Loucy (cell line): ENCODE data around the gene PDS5A.

Experiments
- H2AFZ ChIP-seq: fragments of 200-600 bp; sonication (generic); 2 replicates; pipeline ENCODE4 v1.6.0; 2016; ENCODE audit warnings: antibody characterized with exemption, mild to moderate bottlenecking, low read length, moderate library complexity
- H3F3A ChIP-seq: fragments of 200-600 bp; 2 replicates; pipeline ENCODE4 v1.6.0; 2016; ENCODE audit warnings: antibody characterized with exemption, low read depth, mild to moderate bottlenecking
- H3K27me3 ChIP-seq: fragments of 200-600 bp; sonication (generic); 2 replicates; pipeline ENCODE4 v1.6.1; 2014; ENCODE audit warnings: low read length, mild to moderate bottlenecking; ENCODE audit not compliant: insufficient read depth, poor library complexity, severe bottlenecking
- H3K36me3 ChIP-seq: fragments of 200-600 bp; sonication (generic); 2 replicates; pipeline ENCODE4 v1.6.1; 2016; ENCODE audit warnings: low read length; ENCODE audit not compliant: insufficient read depth
- H3K4me1 ChIP-seq: fragments of 200-600 bp; sonication (generic); 2 replicates; pipeline ENCODE4 v1.5.1; 2014; ENCODE audit warnings: low read length, mild to moderate bottlenecking; ENCODE audit not compliant: insufficient read depth, poor library complexity, severe bottlenecking
- H3K4me2 ChIP-seq: fragments of 200-600 bp; sonication (generic); 2 replicates; pipeline ENCODE4 v1.6.0; 2014; ENCODE audit warnings: antibody characterized with exemption, low read length, low read depth, mild to moderate bottlenecking; ENCODE audit not compliant: poor library complexity, severe bottlenecking
- H3K4me3 ChIP-seq: fragments of 200-600 bp; sonication (generic); 2 replicates; pipeline ENCODE4 v1.5.1; 2014; ENCODE audit warnings: low read length, mild to moderate bottlenecking, mixed read lengths; ENCODE audit not compliant: poor library complexity, severe bottlenecking
- H3K79me2 ChIP-seq: fragments of 200-600 bp; sonication (generic); 2 replicates; pipeline ENCODE4 v1.6.1; 2014; ENCODE audit warnings: low read length; ENCODE audit not compliant: insufficient read depth
- H3K9ac ChIP-seq: fragments of 200-600 bp; sonication (generic); 2 replicates; pipeline ENCODE4 v1.6.0; 2014; ENCODE audit warnings: mild to moderate bottlenecking, low read depth, low read length, moderate library complexity; ENCODE audit not compliant: poor library complexity, severe bottlenecking
- H3K9me2 ChIP-seq: fragments of 200-600 bp; sonication (generic); replicated peaks from 2 replicates; pipeline ENCODE4 v1.6.1; 2016; ENCODE audit warnings: low read depth, low read length, mixed read lengths
- H3K9me3 ChIP-seq: fragments of 200-600 bp; sonication (generic); 2 replicates; pipeline ENCODE4 v1.6.1; 2014; ENCODE audit warnings: mild to moderate bottlenecking, antibody characterized with exemption, low read length, low read depth; ENCODE audit not compliant: insufficient read depth
- H4K20me1 ChIP-seq: fragments of 200-600 bp; sonication (generic); 2 replicates; pipeline ENCODE4 v1.6.0; 2014; ENCODE audit warnings: antibody characterized with exemption, low read length, mild to moderate bottlenecking; ENCODE audit not compliant: insufficient read depth, poor library complexity, severe bottlenecking
- EZH2phosphoT487 ChIP-seq: fragments of 200-600 bp; IDR thresholded peaks from 2 replicates; pipeline ENCODE4 v1.6.1; 2018; ENCODE audit warnings: antibody characterized with exemption, mild to moderate bottlenecking, moderate library complexity, borderline replicate concordance
- TF ChIP-seq, protein P1 (sequence below): fragments of 200-600 bp; sonication (generic); conservative IDR thresholded peaks from 2 replicates; pipeline ENCODE4 v1.5.1; 2014; ENCODE audit warnings: mild to moderate bottlenecking, antibody characterized with exemption, low read length

Gene PDS5A

DNA sequence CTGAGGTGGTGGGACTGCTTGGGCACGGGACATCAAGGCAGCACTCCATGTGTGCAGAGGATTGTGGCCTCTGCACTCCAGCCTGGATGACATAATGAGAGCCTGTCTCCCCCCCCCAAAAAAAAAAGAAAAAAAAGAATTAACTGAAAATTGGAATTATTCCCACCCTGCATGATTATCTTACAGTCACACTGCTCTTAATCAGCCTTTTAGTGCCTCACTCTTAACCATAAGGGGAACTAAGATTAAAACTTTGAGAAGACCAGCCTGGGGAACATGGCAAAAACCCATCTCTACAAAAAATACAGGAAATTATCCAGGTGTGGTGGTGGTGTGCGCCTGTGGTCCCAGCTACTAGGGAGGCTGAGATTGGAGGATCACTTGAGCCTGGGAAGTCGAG lies 185.2 kb downstream of the PDS5A start:
- no peak for TF ChIP-seq EZH2phosphoT487
- TF ChIP-seq, protein P1, sequence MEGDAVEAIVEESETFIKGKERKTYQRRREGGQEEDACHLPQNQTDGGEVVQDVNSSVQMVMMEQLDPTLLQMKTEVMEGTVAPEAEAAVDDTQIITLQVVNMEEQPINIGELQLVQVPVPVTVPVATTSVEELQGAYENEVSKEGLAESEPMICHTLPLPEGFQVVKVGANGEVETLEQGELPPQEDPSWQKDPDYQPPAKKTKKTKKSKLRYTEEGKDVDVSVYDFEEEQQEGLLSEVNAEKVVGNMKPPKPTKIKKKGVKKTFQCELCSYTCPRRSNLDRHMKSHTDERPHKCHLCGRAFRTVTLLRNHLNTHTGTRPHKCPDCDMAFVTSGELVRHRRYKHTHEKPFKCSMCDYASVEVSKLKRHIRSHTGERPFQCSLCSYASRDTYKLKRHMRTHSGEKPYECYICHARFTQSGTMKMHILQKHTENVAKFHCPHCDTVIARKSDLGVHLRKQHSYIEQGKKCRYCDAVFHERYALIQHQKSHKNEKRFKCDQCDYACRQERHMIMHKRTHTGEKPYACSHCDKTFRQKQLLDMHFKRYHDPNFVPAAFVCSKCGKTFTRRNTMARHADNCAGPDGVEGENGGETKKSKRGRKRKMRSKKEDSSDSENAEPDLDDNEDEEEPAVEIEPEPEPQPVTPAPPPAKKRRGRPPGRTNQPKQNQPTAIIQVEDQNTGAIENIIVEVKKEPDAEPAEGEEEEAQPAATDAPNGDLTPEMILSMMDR = no peak
- no peak overlapping the region for H2AFZ ChIP-seq
- no peaks in the 10 kb centered on the region for H3K9me3 ChIP-seq
- H4K20me1 ChIP-seq = no peaks in the 10 kb centered on the region
- H3K4me3 ChIP-seq = no peak overlapping the region
- H3K9me2 ChIP-seq = no peaks in the 10 kb centered on the region
- no peaks in the 10 kb centered on the region for H3K27me3 ChIP-seq
- no peaks in the 10 kb centered on the region for H3K4me1 ChIP-seq
- H3K79me2 ChIP-seq = no peaks in the 10 kb centered on the region
- no peak overlapping the region for H3K9ac ChIP-seq
- H3K4me2 ChIP-seq = no peak overlapping the region
- no peaks in the 10 kb centered on the region for H3K36me3 ChIP-seq
- peaks cover 2% of the 10 kb centered on the region; the same call in 1 of the 2 replicates for H3F3A ChIP-seq

DNA sequence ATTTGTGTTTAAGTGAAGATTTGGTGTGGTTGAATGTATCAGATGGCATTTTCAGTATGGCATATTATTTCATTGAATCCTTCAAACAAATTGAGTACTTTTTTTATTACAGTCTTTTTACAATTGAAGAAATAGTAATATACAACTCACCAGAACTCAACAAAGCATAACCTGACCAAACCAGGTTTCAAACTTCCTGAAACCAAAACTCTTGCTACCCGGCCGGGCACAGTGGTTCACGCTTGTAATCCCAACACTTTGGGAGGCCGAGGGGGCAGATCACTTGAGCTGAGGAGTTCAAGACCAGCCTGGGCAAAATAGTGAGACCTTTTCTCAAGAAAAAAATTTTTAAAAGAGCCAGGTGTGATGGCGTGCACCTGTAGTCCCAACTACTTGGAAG lies 185.6 kb downstream of the PDS5A start:
- Histone ChIP-seq H3K4me3 (no peak overlapping the region), H3K79me2 (no peaks in the 10 kb centered on the region), H3F3A (peaks cover 2% of the 10 kb centered on the region; the same call in 1 of the 2 replicates), H3K9me2 (no peaks in the 10 kb centered on the region), H3K4me2 (no peak overlapping the region), H3K27me3 (no peaks in the 10 kb centered on the region), H3K9ac (no peak overlapping the region), H3K9me3 (no peaks in the 10 kb centered on the region), H2AFZ (no peak overlapping the region), H3K36me3 (no peaks in the 10 kb centered on the region), H4K20me1 (no peaks in the 10 kb centered on the region), H3K4me1 (no peaks in the 10 kb centered on the region)
- TF ChIP-seq EZH2phosphoT487 = no peak
- TF ChIP-seq, protein P1 = no peak

DNA sequence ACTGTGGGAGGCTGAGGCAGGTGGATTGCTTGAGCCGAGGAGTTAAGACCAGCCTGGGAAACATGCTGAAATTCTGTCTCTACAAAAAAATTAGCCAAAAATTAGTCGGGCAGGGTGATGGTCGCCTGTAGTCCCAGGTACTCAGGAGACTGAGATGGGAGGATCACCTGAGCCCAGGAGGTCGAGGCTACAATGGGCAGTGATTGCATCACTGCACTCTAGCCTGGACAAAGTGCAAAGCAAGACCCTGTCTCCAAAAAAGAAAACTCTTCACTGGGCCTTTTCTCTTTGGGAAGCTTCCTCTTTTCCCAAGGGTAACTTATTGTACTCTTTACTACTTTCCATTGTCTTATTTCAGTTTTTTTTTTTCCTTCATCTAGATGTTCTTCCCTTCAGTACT lies 190.9 kb downstream of the PDS5A start:
- no peaks in the 10 kb centered on the region for H3K79me2 ChIP-seq
- H3K27me3 ChIP-seq = no peaks in the 10 kb centered on the region
- H3K4me2 ChIP-seq = no peak overlapping the region
- no peak overlapping the region for H3K9ac ChIP-seq
- no peak overlapping the region for H2AFZ ChIP-seq
- H3K4me1 ChIP-seq = no peaks in the 10 kb centered on the region
- H3K9me3 ChIP-seq = no peaks in the 10 kb centered on the region
- no peak overlapping the region for H3K4me3 ChIP-seq
- H3F3A ChIP-seq = peaks cover 2% of the 10 kb centered on the region; the same call in 1 of the 2 replicates
- H3K36me3 ChIP-seq = no peaks in the 10 kb centered on the region
- TF ChIP-seq EZH2phosphoT487 = no peak
- TF ChIP-seq, protein P1 = no peak
- no peaks in the 10 kb centered on the region for H4K20me1 ChIP-seq
- no peaks in the 10 kb centered on the region for H3K9me2 ChIP-seq
